ENCODE results near the gene SATB2.

GRCh38 chr2:199407421-199407820 is 50.3 kb downstream of the SATB2 start:
- TF ChIP-seq, protein P1, sequence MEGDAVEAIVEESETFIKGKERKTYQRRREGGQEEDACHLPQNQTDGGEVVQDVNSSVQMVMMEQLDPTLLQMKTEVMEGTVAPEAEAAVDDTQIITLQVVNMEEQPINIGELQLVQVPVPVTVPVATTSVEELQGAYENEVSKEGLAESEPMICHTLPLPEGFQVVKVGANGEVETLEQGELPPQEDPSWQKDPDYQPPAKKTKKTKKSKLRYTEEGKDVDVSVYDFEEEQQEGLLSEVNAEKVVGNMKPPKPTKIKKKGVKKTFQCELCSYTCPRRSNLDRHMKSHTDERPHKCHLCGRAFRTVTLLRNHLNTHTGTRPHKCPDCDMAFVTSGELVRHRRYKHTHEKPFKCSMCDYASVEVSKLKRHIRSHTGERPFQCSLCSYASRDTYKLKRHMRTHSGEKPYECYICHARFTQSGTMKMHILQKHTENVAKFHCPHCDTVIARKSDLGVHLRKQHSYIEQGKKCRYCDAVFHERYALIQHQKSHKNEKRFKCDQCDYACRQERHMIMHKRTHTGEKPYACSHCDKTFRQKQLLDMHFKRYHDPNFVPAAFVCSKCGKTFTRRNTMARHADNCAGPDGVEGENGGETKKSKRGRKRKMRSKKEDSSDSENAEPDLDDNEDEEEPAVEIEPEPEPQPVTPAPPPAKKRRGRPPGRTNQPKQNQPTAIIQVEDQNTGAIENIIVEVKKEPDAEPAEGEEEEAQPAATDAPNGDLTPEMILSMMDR (IDR thresholded peaks at IDR 0.05), result no peak
- TF ChIP-seq POLR2A (IDR thresholded peaks at IDR 0.05) (no peak), POLR2AphosphoS5 (IDR thresholded peaks at IDR 0.05) (no peak)

Measured in breast epithelium (tissue), 3 donors.